ENCODE results near the gene NTM. TPM values are rescaled to one million over a fixed set of nuclear protein-coding genes. Genes with fewer than 3 reads are reported as not detected.

The NTM gene
- total RNA-seq, 2 donors from 2014 or later: 1.7 to 3.6 TPM

DNA sequence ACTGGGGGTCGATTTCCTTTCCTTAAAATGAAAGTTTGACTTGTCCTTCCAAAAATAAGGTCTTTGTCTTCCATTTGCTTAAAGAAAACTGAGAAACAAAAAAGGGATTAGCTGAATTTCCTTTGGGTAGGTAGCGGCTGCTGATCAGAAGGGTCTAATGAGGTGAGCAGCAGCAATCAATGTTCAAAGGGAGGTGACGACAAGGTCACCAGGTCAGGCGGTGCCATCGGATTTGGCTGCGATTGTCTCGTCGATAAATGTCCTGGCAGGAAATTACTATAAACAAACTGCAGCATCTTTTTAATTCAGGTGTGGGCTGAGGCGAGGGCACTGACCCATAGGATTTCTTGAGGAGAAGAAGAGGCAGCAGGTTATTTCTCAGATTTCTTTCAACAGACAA, 480.1 kb downstream of the NTM start:
- Mint-ChIP-seq H3K4me3 (no peak overlapping the region), H3K9me3 (no peaks in the 10 kb centered on the region), H3K36me3 (ENCODE audit: low read depth) (no peaks in the 10 kb centered on the region), H3K4me1 (peaks cover 15% of the 10 kb centered on the region), H3K27ac (no peak overlapping the region), H3K27me3 (ENCODE audit: insufficient read depth) (peaks cover 4% of the 10 kb centered on the region)
- no peaks in the 10 kb centered on the region for H3K9me3 ChIP-seq (ENCODE audit: control insufficient read depth, low read length)
- H3K36me3 ChIP-seq (ENCODE audit: control insufficient read depth, insufficient read depth, low read length): no peaks in the 10 kb centered on the region
- no peak for TF ChIP-seq CTCF (conservative IDR thresholded peaks at IDR 0.05)
- H3K27me3 ChIP-seq (ENCODE audit: control insufficient read depth, insufficient read depth, low read length, poor library complexity, severe bottlenecking): no peaks in the 10 kb centered on the region
- WGBS, 2 experiments (ENCODE audit: insufficient coverage in 1 of 2, insufficient read length in 1 of 2): 91 to 98% methylated on average over 5 to 9 of the region's 9 CpGs
- no peak overlapping the region for H3K9ac ChIP-seq (ENCODE audit: extremely low read depth, low read length, poor library complexity, severe bottlenecking)
- no peak for DNase-seq
- no peaks in the 10 kb centered on the region for H3K4me1 ChIP-seq (ENCODE audit: control insufficient read depth, insufficient read depth, low read length)
- no peak overlapping the region for H3K27ac ChIP-seq (ENCODE audit: low read depth, low read length)
- H3K4me3 ChIP-seq (ENCODE audit: low read length): no peak overlapping the region

GRCh38 chr11:131851964-131852755, 481.7 kb downstream of the NTM start:
- 46 to 47% methylated on average over 5 to 7 of the region's 7 CpGs for WGBS, 2 experiments (ENCODE audit: insufficient coverage in 1 of 2, insufficient read length in 1 of 2)
- Mint-ChIP-seq H3K4me1 (peaks cover 9% of the 10 kb centered on the region), H3K9me3 (no peaks in the 10 kb centered on the region), H3K27ac (no peak overlapping the region), H3K4me3 (no peak overlapping the region), H3K36me3 (ENCODE audit: low read depth) (no peaks in the 10 kb centered on the region), H3K27me3 (ENCODE audit: insufficient read depth) (peaks cover 4% of the 10 kb centered on the region)
- H3K36me3 ChIP-seq (ENCODE audit: control insufficient read depth, insufficient read depth, low read length): no peaks in the 10 kb centered on the region
- peak; percentile 64 for DNase-seq
- TF ChIP-seq CTCF (conservative IDR thresholded peaks at IDR 0.05): no peak
- H3K4me1 ChIP-seq (ENCODE audit: control insufficient read depth, insufficient read depth, low read length): no peaks in the 10 kb centered on the region
- H3K27ac ChIP-seq (ENCODE audit: low read depth, low read length): no peak overlapping the region
- no peaks in the 10 kb centered on the region for H3K9me3 ChIP-seq (ENCODE audit: control insufficient read depth, low read length)
- H3K9ac ChIP-seq (ENCODE audit: extremely low read depth, low read length, poor library complexity, severe bottlenecking): no peak overlapping the region
- H3K27me3 ChIP-seq (ENCODE audit: control insufficient read depth, insufficient read depth, low read length, poor library complexity, severe bottlenecking): no peaks in the 10 kb centered on the region
- no peak overlapping the region for H3K4me3 ChIP-seq (ENCODE audit: low read length)

DNA sequence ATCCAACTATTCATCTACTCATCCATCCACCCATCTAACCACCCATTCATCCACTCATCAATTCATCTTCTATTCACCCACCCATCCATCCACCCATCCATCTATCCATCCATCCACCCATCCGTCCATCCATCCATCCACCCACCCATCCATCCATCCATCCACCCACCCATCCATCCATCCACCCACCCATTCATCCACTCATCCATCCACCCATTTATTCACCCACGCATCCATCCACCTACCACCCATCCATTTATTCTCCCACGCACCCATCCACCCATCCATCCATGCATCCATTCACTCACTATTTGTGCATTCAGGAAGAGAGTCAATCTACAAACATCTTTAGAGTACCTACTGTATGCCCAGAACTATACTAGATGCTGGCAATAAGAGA, 482.3 kb downstream of the NTM start:
- Histone ChIP-seq H3K36me3 (ENCODE audit: control insufficient read depth, insufficient read depth, low read length) (no peaks in the 10 kb centered on the region), H3K9me3 (ENCODE audit: control insufficient read depth, low read length) (no peaks in the 10 kb centered on the region), H3K4me3 (ENCODE audit: low read length) (no peak overlapping the region), H3K4me1 (ENCODE audit: control insufficient read depth, insufficient read depth, low read length) (no peaks in the 10 kb centered on the region), H3K27ac (ENCODE audit: low read depth, low read length) (no peak overlapping the region), H3K27me3 (ENCODE audit: control insufficient read depth, insufficient read depth, low read length, poor library complexity, severe bottlenecking) (no peaks in the 10 kb centered on the region), H3K9ac (ENCODE audit: extremely low read depth, low read length, poor library complexity, severe bottlenecking) (no peak overlapping the region)
- no peak for DNase-seq
- Mint-ChIP-seq H3K27me3 (ENCODE audit: insufficient read depth) (peaks cover 4% of the 10 kb centered on the region), H3K9me3 (no peaks in the 10 kb centered on the region), H3K36me3 (ENCODE audit: low read depth) (no peaks in the 10 kb centered on the region), H3K4me1 (peaks cover 9% of the 10 kb centered on the region), H3K27ac (no peak overlapping the region), H3K4me3 (no peak overlapping the region)
- WGBS, 2 experiments (ENCODE audit: insufficient coverage in 1 of 2, insufficient read length in 1 of 2): 91 to 100% methylated on average over 2 to 3 of the region's 3 CpGs
- no peak for TF ChIP-seq CTCF (conservative IDR thresholded peaks at IDR 0.05)
